Esophagus muscularis mucosa (tissue), 4 donors: Measurements from ENCODE around the gene RUNX3. TPM values are rescaled to one million over a fixed set of nuclear protein-coding genes. Genes with fewer than 3 reads are reported as not detected.

ENCODE experiments used
- DNase-seq: peaks from one replicate; pipeline ENCODE4 v3.0.0-alpha.2; 2017; ENCODE audit errors: extremely low spot score
- H3K27ac ChIP-seq, 4 donors: fragments of 200-600 bp; sonication (generic); replicated peaks in 1 of 4; 1 replicate in 3 of 4; 2 replicates in 1 of 4; pipeline ENCODE4 v1.5.1; 2016 to 2019; ENCODE audit warnings: mild to moderate bottlenecking in 1 of 4
- H3K27me3 ChIP-seq, 4 donors: fragments of 200-600 bp; sonication (generic); one replicate each; pipeline versions ENCODE4 v1.5.1 to v1.6.0; 2016 to 2019
- H3K36me3 ChIP-seq, 4 donors: fragments of 200-600 bp; sonication (generic); one replicate each; pipeline ENCODE4 v1.5.1; 2016 to 2019
- H3K4me1 ChIP-seq, 4 donors: fragments of 200-600 bp; sonication (generic); one replicate each; pipeline ENCODE4 v1.5.1; 2016 to 2019
- H3K4me3 ChIP-seq, 4 donors: fragments of 200-600 bp; sonication (generic); 1 replicate in 2 of 4; 2 replicates in 2 of 4; pipeline ENCODE4 v1.5.1; 2016 to 2019; ENCODE audit warnings: mild to moderate bottlenecking in 4 of 4, moderate library complexity in 1 of 4
- H3K9me3 ChIP-seq, 4 donors: fragments of 200-600 bp; sonication (generic); 1 replicate in 3 of 4; 2 replicates in 1 of 4; pipeline ENCODE4 v1.5.1; 2016 to 2019
- CTCF ChIP-seq, 3 experiments: fragments of 200-600 bp in 2 of 3; fragments of 450-650 bp in 1 of 3; sonication (generic) in 2 of 3; IDR thresholded peaks; one replicate each; pipeline ENCODE4 v1.5.1; 2017 to 2019; ENCODE audit warnings: antibody characterized with exemption in 3 of 3, mild to moderate bottlenecking in 2 of 3, moderate library complexity in 1 of 3
- EP300 ChIP-seq: sonication (generic); formaldehyde crosslinking; IDR thresholded peaks from one replicate; pipeline ENCODE4 v1.6.1; 2017; ENCODE audit warnings: antibody characterized with exemption
- POLR2A ChIP-seq: fragments of 450-650 bp; IDR thresholded peaks from one replicate; pipeline ENCODE4 v1.6.1; 2017; ENCODE audit warnings: antibody characterized with exemption, moderate library complexity, mild to moderate bottlenecking, low read depth
- POLR2AphosphoS5 ChIP-seq, 2 donors: sonication (generic); formaldehyde crosslinking; IDR thresholded peaks; one replicate each; pipeline ENCODE4 v1.6.1; 2017; ENCODE audit warnings: antibody characterized with exemption in 2 of 2
- WGBS: methylation state at CpG from one replicate; pipeline ENCODE4 v1.1.5; 2018; 5-methylcytosine and 5-hydroxymethylcytosine counted together
- intact Hi-C: fragments of 100-400 bp; cut with DNase I; formaldehyde crosslinking; loops from one replicate; pipeline ENCODE4 v1.15.1; 2023
- total RNA-seq, 4 donors: library from RNA; depleted of rRNA; stranded (reverse); fragments of >200 nt; gene quantifications; one replicate each; pipeline versions ENCODE4 v1.1.0 to v1.2.1, GENCODE V29; 2016

Gene RUNX3
- total RNA-seq, 4 donors from 2014 or later: 0.91 to 4.4 (median 2.3) TPM

GRCh38 chr1:24905979-24906720 is 23.9 kb downstream of the RUNX3 start:
- H3K4me1 ChIP-seq: no peaks in the 10 kb centered on the region
- no peaks in the 10 kb centered on the region for H3K36me3 ChIP-seq
- 72% methylated on average over 10 of the region's 17 CpGs for whole genome bisulfite sequencing
- no peak overlapping the region for H3K4me3 ChIP-seq
- no peak overlapping the region for H3K27ac ChIP-seq
- no peak for TF ChIP-seq EP300
- no peak for TF ChIP-seq POLR2AphosphoS5 (IDR thresholded peaks at IDR 0.05)
- no peak for TF ChIP-seq CTCF (IDR thresholded peaks at IDR 0.05)
- no peak for TF ChIP-seq POLR2A
- H3K9me3 ChIP-seq: no peaks in the 10 kb centered on the region
- no peak for DNase-seq
- H3K27me3 ChIP-seq: peaks cover 0 to 55% (median 0%) of the 10 kb centered on the region in 4 donors
- intact Hi-C loops: no loop called here

- Histone ChIP-seq H3K36me3 (no peaks in the 10 kb centered on the region), H3K9me3 (no peaks in the 10 kb centered on the region), H3K4me3 (no peak overlapping the region), H3K4me1 (no peaks in the 10 kb centered on the region), H3K27me3 (peaks cover 0 to 62% (median 0%) of the 10 kb centered on the region in 4 donors), H3K27ac (no peak overlapping the region)
- 75% methylated on average over 11 of the region's 13 CpGs for WGBS
- TF ChIP-seq EP300 (no peak), CTCF (IDR thresholded peaks at IDR 0.05) (no peak), POLR2A (no peak), POLR2AphosphoS5 (IDR thresholded peaks at IDR 0.05) (no peak)
- DNase-seq: no peak
- intact Hi-C loops: no loop called here
Measured at GRCh38 chr1:24905355-24905978, 24.6 kb downstream of the RUNX3 start.

- Histone ChIP-seq H3K27ac (no peak overlapping the region), H3K4me1 (no peaks in the 10 kb centered on the region), H3K4me3 (no peak overlapping the region), H3K27me3 (peaks cover 0 to 66% (median 0%) of the 10 kb centered on the region in 4 donors), H3K9me3 (no peaks in the 10 kb centered on the region), H3K36me3 (no peaks in the 10 kb centered on the region)
- 43% methylated on average over 10 of the region's 11 CpGs for WGBS
- no peak for DNase-seq
- TF ChIP-seq POLR2AphosphoS5 (IDR thresholded peaks at IDR 0.05) (no peak), EP300 (no peak), POLR2A (no peak), CTCF (IDR thresholded peaks at IDR 0.05) (no peak)
- intact Hi-C loops: no loop called here
Measured at GRCh38 chr1:24904731-24905354, 25.2 kb downstream of the RUNX3 start.

- Histone ChIP-seq H3K4me1 (no peaks in the 10 kb centered on the region), H3K27me3 (peaks cover 0 to 66% (median 0%) of the 10 kb centered on the region in 4 donors), H3K9me3 (no peaks in the 10 kb centered on the region), H3K4me3 (no peak overlapping the region), H3K27ac (no peak overlapping the region), H3K36me3 (no peaks in the 10 kb centered on the region)
- no peak for TF ChIP-seq EP300
- no peak for TF ChIP-seq POLR2A
- no peak for TF ChIP-seq POLR2AphosphoS5 (IDR thresholded peaks at IDR 0.05)
- no peak for TF ChIP-seq CTCF (IDR thresholded peaks at IDR 0.05)
- intact Hi-C loops: no loop called here
- 68% methylated on average over 20 of the region's 25 CpGs for WGBS
- no peak for DNase-seq
Measured at GRCh38 chr1:24903955-24904730, 25.9 kb downstream of the RUNX3 start.
